Activated T-helper 1 cell treated with anti-CD3 and anti-CD28 coated beads, Interleukin-12 subunit alpha, Interleukin-12 subunit beta, Interleukin-2, Interleukin-4 antibody, amounts not matched to agents 30 ng/mL and 10 ng/mL and 1 ng/mL, durations not matched to agents 14 hours and 24 hours and 36 hours (primary cell): ENCODE results near the gene APBB2. TPM values are rescaled to one million over a fixed set of nuclear protein-coding genes. Genes with fewer than 3 reads are reported as not detected.
A peak's percentile ranks its signal among the peaks of the same experiment; 100 is the strongest.

Source experiments
- DNase-seq: peaks from one replicate; pipeline ENCODE4 v3.0.0; 2021; ENCODE audit warnings: low spot score
- H3K27ac Mint-ChIP-seq: one replicate; pipeline ENCODE4 v1.8.0; 2021; ENCODE audit warnings: mild to moderate bottlenecking, mixed read lengths
- H3K27me3 Mint-ChIP-seq: one replicate; pipeline ENCODE4 v1.8.0; 2022; ENCODE audit warnings: mild to moderate bottlenecking, moderate library complexity, mixed read lengths; ENCODE audit not compliant: insufficient read depth
- H3K36me3 Mint-ChIP-seq: one replicate; pipeline ENCODE4 v1.8.0; 2021; ENCODE audit warnings: low read depth, mixed read lengths
- H3K4me1 Mint-ChIP-seq: one replicate; pipeline ENCODE4 v1.8.0; 2021; ENCODE audit warnings: low read depth, mixed read lengths
- H3K4me3 Mint-ChIP-seq: one replicate; pipeline ENCODE4 v1.8.0; 2021; ENCODE audit warnings: mild to moderate bottlenecking, moderate library complexity, mixed read lengths
- H3K9me3 Mint-ChIP-seq: one replicate; pipeline ENCODE4 v1.8.0; 2021; ENCODE audit warnings: mixed read lengths
- intact Hi-C: fragments of 100-400 bp; cut with micrococcal nuclease; formaldehyde crosslinking; loops from one replicate; pipeline ENCODE4 v1.15.1; 2024
- total RNA-seq: library from RNA; stranded (reverse); gene quantifications from 2 replicates; pipeline ENCODE4 v1.2.3, GENCODE V29; 2022

APBB2 gene
- total RNA-seq, 1 donor from 2014 or later: 11.0 TPM

DNA sequence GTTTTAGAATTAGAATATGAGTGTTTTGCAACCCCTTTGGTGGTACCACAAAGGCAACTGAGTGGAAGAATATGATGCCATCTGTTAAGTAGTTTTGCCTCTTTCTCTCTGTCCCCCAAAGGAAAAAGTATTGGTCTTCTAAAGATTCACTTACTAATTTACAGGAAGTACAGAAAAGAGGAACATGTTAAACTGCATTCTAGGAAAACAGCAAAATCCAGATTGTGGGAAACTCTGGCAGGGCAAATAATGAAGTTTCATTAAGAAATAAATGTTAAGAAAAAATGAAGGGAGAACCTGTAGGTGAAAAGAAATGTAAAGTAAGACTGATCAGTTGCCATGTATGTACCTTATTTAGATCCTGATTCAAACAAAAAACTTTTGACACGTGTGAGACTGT, 425.3 kb downstream of the APBB2 start:
- no peak overlapping the region for H3K27ac Mint-ChIP-seq
- no peak overlapping the region for H3K4me3 Mint-ChIP-seq
- H3K36me3 Mint-ChIP-seq: no peaks in the 10 kb centered on the region
- peaks cover 6% of the 10 kb centered on the region for H3K27me3 Mint-ChIP-seq
- DNase-seq: no peak
- H3K4me1 Mint-ChIP-seq: no peaks in the 10 kb centered on the region
- H3K9me3 Mint-ChIP-seq: no peaks in the 10 kb centered on the region
- intact Hi-C loops: no loop called here

DNA sequence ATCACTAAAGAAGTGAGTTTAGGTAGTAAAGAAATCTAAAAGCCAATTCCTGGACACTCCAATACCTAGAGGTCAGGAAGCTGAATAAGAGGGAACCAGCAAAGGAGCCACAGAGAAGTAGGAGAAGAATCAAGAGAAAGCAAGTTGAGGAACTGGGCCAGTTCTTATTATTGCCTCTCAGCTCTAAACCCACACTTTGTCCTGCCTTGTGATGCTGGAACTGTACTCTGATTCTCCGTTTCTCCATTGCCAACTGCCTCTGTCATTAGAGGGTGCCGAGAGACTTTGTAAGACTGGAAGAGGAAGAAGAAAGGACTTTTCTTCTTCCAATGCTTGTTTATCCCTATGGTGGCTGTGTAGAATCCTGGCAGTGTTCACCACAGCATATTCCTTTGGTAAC, 426.0 kb downstream of the APBB2 start:
- Mint-ChIP-seq H3K4me3 (no peak overlapping the region), H3K4me1 (no peaks in the 10 kb centered on the region), H3K9me3 (no peaks in the 10 kb centered on the region), H3K27ac (no peak overlapping the region), H3K27me3 (peaks cover 12% of the 10 kb centered on the region), H3K36me3 (no peaks in the 10 kb centered on the region)
- DNase-seq: no peak
- intact Hi-C loops: no loop called here

DNA sequence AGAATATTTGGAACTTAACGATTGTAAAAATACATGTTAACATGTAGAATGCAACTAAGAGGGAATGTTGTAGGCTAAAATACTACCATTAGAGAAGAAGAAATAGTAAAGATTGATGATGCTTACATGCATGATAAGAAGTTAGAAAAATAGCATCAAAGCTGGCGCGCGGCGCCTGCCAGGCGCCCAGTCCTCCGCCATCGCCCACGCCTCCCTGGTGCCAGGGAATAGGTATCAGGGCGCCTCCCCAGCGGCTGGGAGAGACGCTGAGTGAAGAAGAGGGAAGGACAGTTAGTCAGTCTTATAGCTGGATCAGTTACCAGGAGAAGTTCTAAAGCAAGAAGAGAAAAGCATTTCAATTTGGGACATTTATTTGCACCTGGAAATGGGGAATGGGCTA, 428.6 kb downstream of the APBB2 start:
- Mint-ChIP-seq H3K27ac (no peak overlapping the region), H3K4me1 (no peaks in the 10 kb centered on the region), H3K36me3 (no peaks in the 10 kb centered on the region), H3K4me3 (no peak overlapping the region), H3K27me3 (peaks cover 20% of the 10 kb centered on the region), H3K9me3 (no peaks in the 10 kb centered on the region)
- no peak for DNase-seq
- intact Hi-C loops: no loop called here

DNA sequence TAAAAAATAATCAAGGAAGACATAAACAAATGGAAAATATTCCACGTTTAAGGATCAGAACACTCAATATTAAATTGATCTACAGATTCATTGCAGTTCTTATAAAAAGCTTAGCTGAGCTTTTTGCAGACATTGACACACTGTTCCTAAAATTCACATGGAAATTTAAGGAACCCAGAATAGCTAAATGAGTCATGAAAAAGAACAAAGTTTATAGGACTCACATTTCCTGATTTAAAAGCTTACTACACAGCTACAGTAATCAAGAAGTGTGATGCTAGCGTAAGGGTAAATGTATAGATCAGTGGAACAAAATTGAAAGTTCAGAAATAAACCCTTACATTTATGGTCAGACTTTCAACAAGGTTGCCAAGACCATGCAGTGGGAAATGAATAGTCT, 431.5 kb downstream of the APBB2 start:
- no peaks in the 10 kb centered on the region for H3K36me3 Mint-ChIP-seq
- no peaks in the 10 kb centered on the region for H3K4me1 Mint-ChIP-seq
- H3K27ac Mint-ChIP-seq: no peak overlapping the region
- H3K9me3 Mint-ChIP-seq: peaks cover 3% of the 10 kb centered on the region
- H3K4me3 Mint-ChIP-seq: no peak overlapping the region
- intact Hi-C loops: no loop called here
- no peak for DNase-seq
- H3K27me3 Mint-ChIP-seq: peaks cover 17% of the 10 kb centered on the region

DNA sequence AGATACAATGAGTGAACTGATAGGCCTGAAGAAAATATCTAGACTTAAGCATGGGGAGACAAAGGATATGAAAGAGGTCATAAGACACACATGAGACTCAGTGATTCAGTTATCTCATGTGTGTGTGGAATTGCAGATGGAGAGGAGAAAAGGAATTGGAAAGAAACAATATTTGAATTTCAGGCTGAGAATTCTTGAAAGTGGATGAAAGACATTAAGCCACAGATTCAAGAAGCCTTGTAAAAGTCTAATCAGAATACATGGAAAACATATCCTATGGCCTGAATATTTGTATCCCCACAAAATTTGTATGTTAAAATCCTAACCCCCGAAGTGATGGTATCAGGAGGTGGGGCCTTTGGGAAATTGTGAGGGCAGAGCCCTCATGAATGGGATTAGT, 436.3 kb downstream of the APBB2 start:
- Mint-ChIP-seq H3K27me3 (peaks cover 11% of the 10 kb centered on the region), H3K4me1 (no peaks in the 10 kb centered on the region)
- intact Hi-C loops: no loop called here

DNA sequence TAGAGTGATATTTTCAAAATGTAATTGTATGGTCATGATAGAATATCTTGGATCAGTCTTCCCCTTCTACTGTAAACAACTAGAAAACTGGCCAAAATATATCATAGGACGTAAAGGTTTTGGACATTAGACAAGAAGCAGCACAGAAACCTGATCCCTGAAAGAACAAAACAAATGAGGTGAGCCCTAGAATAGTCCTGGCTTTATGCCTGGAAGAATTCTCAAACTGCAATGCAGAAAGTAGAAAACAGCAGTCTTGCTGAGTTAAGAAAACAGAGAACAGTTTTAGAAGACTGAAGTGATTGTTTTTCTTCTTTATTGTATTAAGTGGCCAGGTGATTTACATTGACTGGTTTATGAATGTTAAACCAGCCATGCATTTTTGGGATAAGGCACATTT, 445.1 kb downstream of the APBB2 start:
- intact Hi-C loops: no loop called here
- Mint-ChIP-seq H3K27ac (no peak overlapping the region), H3K9me3 (peaks cover 6% of the 10 kb centered on the region), H3K4me1 (no peaks in the 10 kb centered on the region), H3K36me3 (no peaks in the 10 kb centered on the region), H3K4me3 (no peak overlapping the region), H3K27me3 (peaks cover 11% of the 10 kb centered on the region)
- DNase-seq: no peak

More for the DNA sequence above, 436.3 kb downstream of the APBB2 start:
- DNase-seq: no peak
- Mint-ChIP-seq H3K36me3 (no peaks in the 10 kb centered on the region), H3K9me3 (peaks cover 7% of the 10 kb centered on the region), H3K4me3 (no peak overlapping the region), H3K27ac (no peak overlapping the region)

DNA sequence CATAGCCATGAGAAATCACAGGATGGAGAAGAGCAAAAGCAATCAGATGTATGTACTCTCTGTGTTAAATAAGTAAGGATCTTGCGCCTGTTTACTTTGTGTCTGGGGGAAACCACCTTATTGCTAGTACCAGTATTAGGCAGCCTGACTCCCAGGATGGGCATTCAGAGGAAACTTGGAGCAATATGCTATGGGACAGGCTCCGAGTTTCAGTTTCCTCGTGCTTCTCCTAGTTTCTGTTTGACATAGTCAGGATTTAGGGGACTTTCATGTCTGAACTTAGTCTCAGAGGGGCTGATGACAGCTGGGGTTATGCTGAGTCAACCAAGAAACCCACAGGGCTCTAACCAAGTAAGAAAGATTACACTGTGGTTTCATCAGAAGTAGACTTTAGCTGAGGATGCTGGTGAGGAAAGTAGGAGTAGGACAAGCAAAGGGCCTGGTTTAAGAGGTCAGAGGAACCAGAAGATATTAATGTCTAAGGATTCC, 451.1 kb downstream of the APBB2 start:
- H3K9me3 Mint-ChIP-seq: peaks cover 6% of the 10 kb centered on the region
- H3K27ac Mint-ChIP-seq: peak overlapping the region; percentile 3
- no peaks in the 10 kb centered on the region for H3K27me3 Mint-ChIP-seq
- peak; percentile 55 for DNase-seq
- H3K4me1 Mint-ChIP-seq: peaks cover 11% of the 10 kb centered on the region
- intact Hi-C loops: loop anchor here (1.0 to 2.0 kb wide), 4 partner anchors 40 to 146 kb away; no protein-coding TSS in a partner anchor
- H3K4me3 Mint-ChIP-seq: peak overlapping the region; percentile 40
- no peaks in the 10 kb centered on the region for H3K36me3 Mint-ChIP-seq

Other genes with a start within 250 kb of the APBB2 start
- 0.23 and 0.44 TPM in 2 replicates for gene UCHL1, start 42.4 kb upstream of the APBB2 start, total RNA-seq